HG03432 (cell line): ENCODE results near the gene RTN4IP1.

Experiments
- ATAC-seq: cut with Tn5 transposase; IDR thresholded peaks from one replicate; pipeline ENCODE4 v1.9.1; 2021; ENCODE audit warnings: mild to moderate bottlenecking, moderate library complexity; ENCODE audit not compliant: unreplicated experiment

The RTN4IP1 gene

DNA sequence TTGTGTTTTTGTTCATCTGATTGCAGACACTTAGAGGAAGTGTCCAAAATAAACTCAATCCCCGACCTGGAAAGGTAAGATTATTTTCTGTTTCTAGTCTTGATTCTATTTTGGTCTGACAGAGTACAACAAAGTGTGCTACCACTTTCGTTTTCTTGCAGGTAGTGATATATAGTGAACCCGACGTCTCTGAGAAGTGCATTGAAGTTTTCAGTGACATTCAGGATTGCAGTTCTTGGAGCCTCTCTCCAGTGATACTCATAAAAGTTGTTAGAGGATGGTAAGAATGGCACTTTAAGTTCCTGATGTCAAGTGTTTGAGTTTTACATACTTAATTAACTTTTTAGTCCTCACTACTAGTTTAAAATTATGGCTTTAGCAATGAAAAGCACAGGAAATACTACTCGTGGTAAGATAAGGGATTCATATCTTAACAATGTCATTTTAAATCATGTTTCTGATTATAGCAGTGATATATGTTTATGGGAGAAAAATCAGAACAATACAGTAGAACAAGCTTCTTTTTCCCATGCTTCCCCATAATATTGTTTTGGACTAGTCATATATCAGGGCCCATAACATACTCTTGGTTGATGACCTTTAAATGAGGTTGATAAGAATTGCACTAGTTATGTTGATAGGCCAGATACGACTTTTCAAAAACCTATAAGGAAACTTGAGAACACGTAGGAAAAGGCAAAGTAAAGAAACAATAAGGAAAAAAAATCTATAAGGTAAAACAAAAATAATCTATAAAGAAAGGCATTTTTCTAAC lies 104.0 kb downstream of the RTN4IP1 start:
- peak; percentile 39 for ATAC-seq

- ATAC-seq: no peak
Measured at GRCh38 chr6:106522562-106523250, 106.6 kb downstream of the RTN4IP1 start.
